Measurements from ENCODE around the gene ERBB3. TPM values are rescaled to one million over a fixed set of nuclear protein-coding genes. Genes with fewer than 3 reads are reported as not detected.

The ERBB3 gene
- total RNA-seq, 1 donor from 2014 or later = 60.7 TPM

- intact Hi-C loops (cut with DNase I) = no loop called here
- H3K4me3 ChIP-seq = no peak overlapping the region
- H3K4me1 ChIP-seq = peaks cover 27% of the 10 kb centered on the region
- H3K9me3 ChIP-seq = no peaks in the 10 kb centered on the region
- H3K27ac ChIP-seq = no peak overlapping the region
- DNase-seq (no peak), ATAC-seq (no peak)
- H3K27me3 ChIP-seq = no peaks in the 10 kb centered on the region
- H3K36me3 ChIP-seq = peaks cover 59% of the 10 kb centered on the region
- TF ChIP-seq, protein P1, sequence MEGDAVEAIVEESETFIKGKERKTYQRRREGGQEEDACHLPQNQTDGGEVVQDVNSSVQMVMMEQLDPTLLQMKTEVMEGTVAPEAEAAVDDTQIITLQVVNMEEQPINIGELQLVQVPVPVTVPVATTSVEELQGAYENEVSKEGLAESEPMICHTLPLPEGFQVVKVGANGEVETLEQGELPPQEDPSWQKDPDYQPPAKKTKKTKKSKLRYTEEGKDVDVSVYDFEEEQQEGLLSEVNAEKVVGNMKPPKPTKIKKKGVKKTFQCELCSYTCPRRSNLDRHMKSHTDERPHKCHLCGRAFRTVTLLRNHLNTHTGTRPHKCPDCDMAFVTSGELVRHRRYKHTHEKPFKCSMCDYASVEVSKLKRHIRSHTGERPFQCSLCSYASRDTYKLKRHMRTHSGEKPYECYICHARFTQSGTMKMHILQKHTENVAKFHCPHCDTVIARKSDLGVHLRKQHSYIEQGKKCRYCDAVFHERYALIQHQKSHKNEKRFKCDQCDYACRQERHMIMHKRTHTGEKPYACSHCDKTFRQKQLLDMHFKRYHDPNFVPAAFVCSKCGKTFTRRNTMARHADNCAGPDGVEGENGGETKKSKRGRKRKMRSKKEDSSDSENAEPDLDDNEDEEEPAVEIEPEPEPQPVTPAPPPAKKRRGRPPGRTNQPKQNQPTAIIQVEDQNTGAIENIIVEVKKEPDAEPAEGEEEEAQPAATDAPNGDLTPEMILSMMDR (IDR thresholded peaks at IDR 0.05) = no peak
These were observed 50.9 kb downstream of the ERBB3 start for GRCh38 chr12:56130876-56131275.

DNA sequence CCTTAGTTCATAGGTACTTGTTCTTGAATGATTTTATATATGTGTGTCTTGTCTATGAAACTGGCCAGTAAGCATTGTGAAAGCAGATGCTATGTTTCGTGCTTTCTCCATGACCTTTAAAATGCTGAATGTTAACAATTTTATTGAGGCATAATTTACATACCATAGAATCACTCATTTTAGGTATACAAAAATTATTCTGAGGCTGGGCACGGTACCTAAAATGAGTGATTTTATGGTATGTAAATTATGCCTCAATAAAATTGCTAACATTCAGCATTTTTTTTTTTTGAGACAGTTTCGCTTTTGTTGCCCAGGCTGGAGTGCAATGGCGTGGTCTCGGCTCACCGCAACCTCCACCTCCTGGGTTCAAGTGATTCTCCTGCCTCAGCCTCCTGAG is 54.9 kb downstream of the ERBB3 start:
- TF ChIP-seq, protein P1 (IDR thresholded peaks at IDR 0.05) = no peak
- ATAC-seq (no peak), DNase-seq (no peak)
- Histone ChIP-seq H3K4me1 (peaks cover 5% of the 10 kb centered on the region), H3K9me3 (no peaks in the 10 kb centered on the region), H3K27me3 (no peaks in the 10 kb centered on the region), H3K27ac (no peak overlapping the region), H3K4me3 (no peak overlapping the region), H3K36me3 (peaks cover 99% of the 10 kb centered on the region)
- intact Hi-C loops (cut with DNase I) = no loop called here

DNA sequence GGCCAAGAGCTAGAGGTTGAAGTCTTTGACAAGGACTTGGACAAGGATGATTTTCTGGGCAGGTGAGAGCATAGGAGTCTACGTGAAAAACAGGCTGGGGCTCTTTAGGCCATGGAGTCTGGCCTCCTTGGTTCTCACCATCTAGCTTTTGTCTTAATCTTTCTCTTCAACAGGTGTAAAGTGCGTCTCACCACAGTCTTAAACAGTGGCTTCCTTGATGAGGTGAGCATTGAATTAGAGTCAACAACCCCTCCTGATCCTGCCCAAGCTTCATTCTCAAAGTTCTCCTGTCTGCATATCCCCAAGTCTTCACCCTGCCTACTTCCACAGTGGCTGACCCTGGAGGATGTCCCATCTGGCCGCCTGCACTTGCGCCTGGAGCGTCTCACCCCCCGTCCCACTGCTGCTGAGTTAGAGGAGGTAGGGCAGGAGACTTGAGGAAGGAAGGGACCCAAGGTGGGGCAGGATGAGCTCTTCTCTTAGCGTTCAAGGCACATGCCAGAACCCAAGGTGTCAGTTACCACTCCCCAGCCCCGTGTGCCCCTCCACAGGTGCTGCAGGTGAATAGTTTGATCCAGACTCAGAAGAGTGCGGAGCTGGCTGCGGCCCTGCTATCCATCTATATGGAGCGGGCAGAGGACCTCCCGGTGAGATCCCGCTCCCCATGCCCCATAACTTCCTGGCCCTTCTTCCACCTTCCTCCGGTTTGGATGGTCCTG is 58.0 kb downstream of the ERBB3 start:
- H3K36me3 ChIP-seq = peaks cover 99% of the 10 kb centered on the region
- no peaks in the 10 kb centered on the region for H3K4me1 ChIP-seq
- TF ChIP-seq, protein P1 (IDR thresholded peaks at IDR 0.05) = no peak
- H3K27me3 ChIP-seq = no peaks in the 10 kb centered on the region
- no peak overlapping the region for H3K4me3 ChIP-seq
- H3K9me3 ChIP-seq = no peaks in the 10 kb centered on the region
- DNase-seq (no peak), ATAC-seq (no peak)
- no peak overlapping the region for H3K27ac ChIP-seq
- intact Hi-C loops (cut with DNase I) = no loop called here

DNA sequence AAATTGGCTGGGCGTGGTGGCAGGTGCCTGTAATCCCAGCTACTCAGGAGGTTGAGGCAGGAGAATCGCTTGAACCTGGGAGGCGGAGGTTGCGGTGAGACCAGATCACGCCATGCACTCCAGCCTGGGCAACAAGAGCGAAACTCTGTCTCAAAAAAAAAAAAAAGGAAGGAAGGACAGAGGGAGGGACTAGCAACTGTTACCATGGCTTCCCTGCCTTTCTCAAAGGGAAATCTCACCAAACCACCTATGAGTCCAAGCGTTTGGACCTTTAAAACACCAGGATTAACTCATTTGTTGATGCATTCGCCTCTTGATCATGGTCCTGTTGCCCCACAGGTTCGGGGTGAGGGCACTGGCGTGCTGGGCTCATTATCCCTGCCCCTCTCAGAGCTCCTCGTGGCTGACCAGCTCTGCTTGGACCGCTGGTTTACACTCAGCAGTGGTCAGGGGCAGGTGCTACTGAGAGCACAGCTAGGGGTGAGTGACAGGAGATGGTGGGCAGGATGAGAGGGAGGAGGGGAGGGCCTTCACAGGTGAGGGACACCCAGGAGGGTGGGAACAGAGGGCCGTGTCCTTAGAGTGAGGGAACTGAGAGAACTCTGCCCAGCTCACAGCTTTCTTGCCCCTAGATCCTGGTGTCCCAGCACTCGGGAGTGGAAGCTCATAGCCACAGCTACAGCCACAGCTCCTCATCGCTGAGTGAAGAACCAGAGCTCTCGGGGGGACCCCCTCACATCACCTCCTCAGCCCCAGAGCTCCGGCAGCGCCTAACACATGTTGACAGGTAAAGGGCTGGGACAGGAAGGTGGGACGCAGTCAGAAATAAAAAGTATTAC is 62.2 kb downstream of the ERBB3 start:
- Histone ChIP-seq H3K4me3 (no peak overlapping the region), H3K36me3 (peaks cover 83% of the 10 kb centered on the region), H3K4me1 (peaks cover 12% of the 10 kb centered on the region), H3K27me3 (no peaks in the 10 kb centered on the region), H3K9me3 (no peaks in the 10 kb centered on the region), H3K27ac (peak overlapping the region; percentile 56)
- intact Hi-C loops (cut with DNase I) = no loop called here
- TF ChIP-seq, protein P1 (IDR thresholded peaks at IDR 0.05) = no peak
- ATAC-seq = peak; percentile 44
- DNase-seq = no peak

GRCh38 chr12:56143217-56143616 is 63.3 kb downstream of the ERBB3 start:
- TF ChIP-seq, protein P1 (IDR thresholded peaks at IDR 0.05) = no peak
- intact Hi-C loops (cut with DNase I) = no loop called here
- DNase-seq (no peak), ATAC-seq (peak; percentile 5)
- Histone ChIP-seq H3K9me3 (no peaks in the 10 kb centered on the region), H3K36me3 (peaks cover 73% of the 10 kb centered on the region), H3K27ac (peak overlapping the region; percentile 56), H3K4me1 (peaks cover 13% of the 10 kb centered on the region), H3K4me3 (no peak overlapping the region), H3K27me3 (no peaks in the 10 kb centered on the region)

Measured in upper lobe of right lung (tissue), 1 donor.